Amniotic epithelial cell (primary cell): Measurements from ENCODE around the gene U2AF1.
"Not testable (repeated sequence)": the region's sequence is repeated elsewhere in the genome, so short reads cannot be mapped to it uniquely, and the experiment has no call there.

Source experiments
- DNase-seq: peaks from one replicate; pipeline ENCODE4 v3.0.0-alpha.2; 2010; ENCODE audit warnings: low read depth

U2AF1 gene

GRCh38 chr21:43076023-43076637 lies 31.2 kb downstream of the U2AF1 start:
- DNase-seq = not testable (repeated sequence)

DNA sequence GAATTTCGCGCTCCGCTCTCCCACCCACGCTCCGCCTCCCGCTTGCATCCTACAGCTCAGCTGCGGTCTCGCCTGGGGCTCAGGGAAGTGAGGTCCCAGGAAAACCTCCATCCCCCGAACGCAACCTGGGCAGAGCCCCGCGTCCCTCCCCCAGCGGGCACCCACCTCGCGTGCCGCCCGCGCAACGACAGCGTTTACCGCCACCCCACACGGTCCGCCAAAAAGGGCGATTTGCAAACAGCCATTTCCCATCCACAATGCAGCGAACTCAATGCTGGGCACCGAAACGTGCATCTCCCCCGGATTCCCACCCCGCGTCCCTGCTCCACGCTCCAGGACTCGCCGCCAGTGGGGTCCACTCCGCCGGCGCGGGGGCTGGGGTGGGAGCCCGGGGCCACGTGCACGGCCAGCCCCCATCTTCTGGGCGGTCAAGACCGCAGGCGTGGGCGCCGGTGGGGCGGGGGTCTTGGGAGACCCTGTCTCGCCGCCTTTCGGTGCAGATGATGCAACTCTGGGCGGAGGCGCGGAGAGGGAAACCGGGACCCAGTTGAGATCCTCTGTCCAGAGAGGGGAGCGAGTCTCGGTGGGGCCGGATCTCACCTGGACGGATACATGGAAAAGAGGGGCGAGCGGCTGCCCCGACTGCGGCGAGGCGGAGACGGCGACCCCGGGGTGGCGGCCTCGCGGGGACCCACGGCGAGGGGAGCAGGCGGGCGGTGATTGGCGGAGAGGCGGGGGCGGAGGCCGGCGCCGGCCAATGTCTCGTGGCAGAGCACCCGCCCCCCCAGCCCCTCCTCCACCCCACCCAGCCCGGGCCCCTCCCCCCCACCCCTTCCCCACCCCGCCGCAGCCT lies 32.0 kb downstream of the U2AF1 start, which contains the start of gene CBS:
CBS (minus strand) TSS at position 666 of the 853 bp plus-strand sequence. CDS start 3,642 bp downstream, outside the sequence.
- DNase-seq = not testable (repeated sequence)

DNA sequence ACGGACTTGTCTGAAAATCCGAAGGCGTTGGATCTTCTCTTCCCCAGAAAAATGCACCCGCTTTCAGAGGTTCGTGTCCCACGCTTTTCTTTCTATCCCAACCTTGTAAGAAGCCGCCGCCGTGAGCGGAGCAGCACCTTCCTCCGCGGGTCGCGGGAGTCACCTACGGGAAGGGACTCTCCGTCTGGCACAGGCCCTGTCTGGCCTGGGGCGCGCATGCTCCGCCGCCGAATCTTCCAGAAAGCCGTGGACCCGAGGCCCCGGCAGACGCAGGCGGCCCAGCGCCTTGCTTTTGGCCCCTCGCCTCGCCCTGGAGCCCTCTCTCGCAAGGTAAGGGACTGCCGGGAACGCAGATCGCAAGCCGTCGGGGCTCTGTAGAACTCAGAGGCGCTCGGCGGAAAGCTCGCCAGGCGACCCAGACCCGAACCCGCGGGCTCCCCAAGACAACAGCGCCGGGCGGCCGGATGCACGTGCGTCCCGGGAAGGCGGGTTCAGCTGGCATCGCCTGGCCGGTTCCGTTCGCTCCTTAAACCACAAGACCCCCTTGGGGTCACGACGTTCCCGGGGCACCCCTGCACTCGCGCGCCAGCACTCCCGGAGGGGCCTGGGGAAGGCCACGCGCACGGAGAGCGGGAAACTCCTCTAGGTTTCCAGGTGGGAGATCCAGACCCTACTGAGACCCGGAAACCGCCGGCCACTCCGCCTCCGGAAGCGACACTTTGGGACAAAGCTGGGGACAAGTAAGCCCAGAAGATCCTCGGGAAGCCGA lies 32.8 kb downstream of the U2AF1 start:
- DNase-seq = not testable (repeated sequence)

GRCh38 chr21:43072742-43073141 lies 34.6 kb downstream of the U2AF1 start:
- not testable (repeated sequence) for DNase-seq

DNA sequence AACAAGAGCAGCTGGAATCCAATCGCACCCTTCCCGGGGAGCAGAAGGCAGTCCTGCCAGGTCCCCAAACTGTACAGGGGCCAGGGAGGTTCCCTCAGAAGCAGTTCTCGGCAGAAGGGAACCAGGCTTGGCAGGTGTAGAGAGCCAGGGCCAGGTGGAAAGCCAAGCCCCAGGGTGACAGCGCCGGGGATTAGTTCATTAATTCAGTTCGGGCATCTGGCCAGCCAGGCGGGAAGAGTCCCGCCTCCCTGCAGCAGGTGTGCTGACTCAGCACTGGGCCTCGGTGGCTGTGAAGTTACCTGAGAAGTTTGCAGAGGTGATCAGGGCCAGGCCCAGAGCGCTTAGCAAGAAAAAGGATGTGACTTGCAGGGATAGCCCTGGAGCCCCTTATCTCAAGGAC lies 37.7 kb downstream of the U2AF1 start:
- DNase-seq = not testable (repeated sequence)

- not testable (repeated sequence) for DNase-seq
Observed at GRCh38 chr21:43068065-43068464, 39.3 kb downstream of the U2AF1 start.

GRCh38 chr21:43066690-43067089 lies 40.7 kb downstream of the U2AF1 start:
- DNase-seq = not testable (repeated sequence)

DNA sequence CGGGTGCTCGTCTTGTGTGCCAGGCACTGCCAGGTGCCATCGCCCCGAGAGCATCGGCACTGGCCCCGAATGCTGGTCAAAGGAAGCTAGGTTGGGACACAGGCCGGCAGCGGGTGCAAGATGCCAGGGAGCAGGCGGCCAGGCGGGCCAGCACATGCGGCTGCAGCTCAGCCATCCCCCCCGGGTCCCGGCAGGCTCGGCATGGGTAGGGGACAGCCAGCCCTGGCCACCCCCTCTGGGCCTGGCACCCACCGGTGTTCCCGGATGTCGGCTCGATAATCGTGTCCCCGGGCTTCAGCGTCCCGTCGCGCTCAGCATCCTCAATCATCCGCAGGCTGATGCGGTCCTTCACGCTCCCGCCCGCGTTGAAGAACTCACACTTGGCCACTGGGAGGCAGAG lies 41.4 kb downstream of the U2AF1 start:
- not testable (repeated sequence) for DNase-seq

- not testable (repeated sequence) for DNase-seq
Observed at GRCh38 chr21:43064265-43064917, 43.0 kb downstream of the U2AF1 start.

DNA sequence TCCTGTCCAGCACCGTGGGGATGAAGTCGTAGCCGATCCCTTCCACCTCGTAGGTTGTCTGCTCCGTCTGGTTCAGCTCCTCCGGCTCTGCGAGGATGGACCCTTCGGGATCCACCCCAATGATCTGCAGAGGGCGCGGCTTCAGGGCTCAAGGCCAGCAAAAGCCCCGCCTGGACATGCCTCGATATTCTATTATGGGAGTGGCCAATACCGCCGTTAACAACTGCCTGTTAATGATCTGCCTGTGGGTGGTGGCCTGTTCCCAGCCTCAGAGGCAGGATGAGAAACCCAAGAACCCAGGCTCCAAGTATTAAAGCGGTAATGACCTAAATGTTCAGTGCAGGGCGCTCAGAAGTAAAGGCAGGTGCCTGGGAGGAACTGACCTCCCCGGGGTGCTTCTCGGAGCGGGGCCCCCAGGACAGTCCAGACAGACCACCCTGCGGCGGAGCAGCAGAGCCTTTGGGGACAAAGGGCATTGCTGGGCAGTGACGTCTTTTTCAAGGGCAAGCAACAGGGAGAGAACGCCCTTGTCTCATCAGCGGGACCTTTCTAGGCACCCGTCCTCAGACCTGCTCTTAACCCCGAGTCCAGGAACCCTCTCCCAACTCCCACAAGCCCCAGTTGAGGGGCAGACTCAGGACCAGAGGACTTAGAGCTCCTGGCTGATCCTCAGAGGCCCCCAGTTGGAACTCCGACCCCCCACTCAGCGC lies 44.3 kb downstream of the U2AF1 start:
- not testable (repeated sequence) for DNase-seq

DNA sequence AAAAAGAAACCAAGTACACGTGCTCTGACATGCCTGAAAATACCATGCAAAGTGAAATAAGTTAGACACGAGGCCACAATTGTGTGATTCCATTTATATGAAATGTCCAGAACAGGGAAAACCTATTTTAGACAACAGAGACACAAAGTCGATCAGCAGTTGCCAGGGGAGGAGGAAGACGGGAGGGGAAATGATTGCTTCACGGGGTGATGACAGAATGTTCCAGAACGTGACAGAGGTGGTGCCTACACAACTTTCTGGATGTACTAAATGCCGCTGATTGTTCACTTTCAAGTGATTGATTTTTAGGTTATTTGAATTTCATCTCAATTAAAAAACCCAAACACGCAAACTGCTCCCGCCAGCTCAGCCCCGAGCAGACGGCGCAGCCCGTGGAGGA lies 54.3 kb downstream of the U2AF1 start:
- DNase-seq = not testable (repeated sequence)

GRCh38 chr21:43045876-43046821 lies 61.2 kb downstream of the U2AF1 start:
- DNase-seq = not testable (repeated sequence)

DNA sequence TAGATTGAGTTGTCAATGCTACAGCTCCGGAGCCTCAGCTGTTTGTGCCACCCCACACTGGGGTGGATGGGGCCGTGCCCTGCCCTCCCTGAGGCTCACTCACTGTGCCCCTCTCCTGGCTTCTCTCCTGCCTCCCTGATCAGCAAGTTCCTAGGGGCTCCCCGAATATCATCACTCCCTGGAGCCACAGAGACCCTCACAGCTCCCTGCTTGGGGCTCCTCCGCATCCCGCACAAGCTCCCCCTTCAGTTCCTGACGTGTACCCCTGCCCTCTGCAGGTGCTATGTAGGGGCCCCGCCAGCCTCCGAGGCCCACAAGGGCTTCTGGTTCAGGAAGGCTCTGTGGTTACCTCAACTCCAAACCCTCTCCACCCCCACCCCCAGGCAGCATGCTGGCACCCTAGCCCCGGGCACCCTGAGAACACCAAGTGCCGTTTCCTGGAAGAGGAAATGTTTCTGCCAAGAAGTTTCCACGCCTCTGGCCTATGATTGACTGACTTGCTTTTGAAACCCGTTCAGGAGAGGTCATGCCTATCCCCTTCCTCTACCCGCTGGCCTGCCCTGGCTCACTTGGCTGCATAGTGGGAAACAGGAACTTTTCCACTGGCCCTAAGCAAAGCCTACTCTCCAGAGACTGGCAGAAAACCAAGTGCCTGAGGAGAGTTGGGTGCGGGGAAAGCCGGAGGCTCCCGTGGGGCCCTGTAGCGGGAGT lies 62.0 kb downstream of the U2AF1 start:
- DNase-seq = not testable (repeated sequence)

- DNase-seq = not testable (repeated sequence)
Observed at GRCh38 chr21:43044547-43044946, 62.8 kb downstream of the U2AF1 start.

- DNase-seq = not testable (repeated sequence)
Observed at GRCh38 chr21:43043291-43043690, 64.1 kb downstream of the U2AF1 start.
